NCI-H2029 treated with DMSO at 0.1 percent for 48 hours (cell line): ENCODE measurements around the gene RHNO1.
"Not testable (repeated sequence)": the region's sequence is repeated elsewhere in the genome, so short reads cannot be mapped to it uniquely, and the experiment has no call there.

Source experiments
- DNase-seq: peaks from one replicate; lab custom pipeline; 2025; lab: John Stamatoyannopoulos, UW

Gene RHNO1

DNA sequence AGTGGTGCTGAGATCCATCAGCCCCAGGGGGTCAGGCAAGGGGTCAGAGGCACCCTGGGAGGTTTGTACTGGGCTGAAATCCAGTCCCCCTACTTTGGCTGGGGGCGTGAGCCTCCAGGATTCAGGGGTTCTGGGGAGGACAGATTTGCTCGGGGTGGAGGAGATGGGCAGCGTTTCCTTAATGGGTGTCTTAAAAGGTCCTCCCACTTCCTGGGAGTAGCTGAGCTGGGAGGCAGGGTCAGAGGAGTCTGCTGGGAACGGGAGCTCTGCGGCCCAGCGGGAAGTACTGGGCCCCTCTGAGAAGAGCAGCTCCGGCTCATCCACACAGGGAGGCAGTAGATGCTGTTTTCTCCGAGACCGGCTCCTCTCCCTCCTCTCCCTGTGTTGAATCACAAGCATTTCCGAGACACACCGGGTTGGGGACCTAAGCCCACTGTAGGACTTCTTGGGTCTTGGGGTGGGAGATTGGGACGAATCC is 18.0 kb upstream of the RHNO1 start:
- DNase-seq = no peak

DNA sequence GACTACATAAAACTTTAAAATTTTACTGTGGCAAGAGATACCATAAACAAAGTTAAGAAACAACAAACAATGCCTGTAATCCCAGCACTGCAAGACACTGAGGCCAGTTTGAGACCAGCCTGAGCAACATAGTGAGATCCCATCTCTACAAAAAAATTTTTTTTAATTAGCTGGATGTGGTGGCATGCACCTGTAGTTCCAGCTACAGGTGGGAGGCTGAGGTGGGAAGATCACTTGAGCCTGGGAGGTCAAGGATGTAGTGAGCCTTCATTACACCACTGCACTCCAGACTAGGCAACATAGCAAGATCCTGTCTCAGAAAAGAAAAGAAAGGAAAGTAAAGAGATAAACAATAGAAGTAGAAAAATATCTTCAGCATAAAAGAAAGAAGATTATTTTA is 16.9 kb upstream of the RHNO1 start:
- DNase-seq = no peak

DNA sequence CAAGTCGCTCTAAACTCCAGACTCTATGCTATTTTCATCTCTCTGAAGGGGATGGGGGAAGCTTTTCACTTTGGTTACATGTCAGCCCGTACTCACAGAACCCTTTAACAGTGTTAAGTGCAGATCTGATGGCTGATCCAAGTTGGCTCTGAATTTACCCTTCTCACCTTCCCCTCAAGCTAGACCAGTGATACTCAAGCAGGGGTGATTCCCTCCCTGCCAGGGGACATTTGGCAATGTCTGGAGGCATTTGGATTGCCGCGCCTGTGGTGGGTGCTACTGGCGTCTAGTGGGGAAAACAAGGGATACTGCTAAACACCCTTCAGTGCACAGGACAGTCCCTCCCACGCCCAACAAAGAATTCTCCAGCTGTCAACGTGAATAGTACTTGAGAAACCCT is 14.1 kb upstream of the RHNO1 start:
- DNase-seq = no peak

DNA sequence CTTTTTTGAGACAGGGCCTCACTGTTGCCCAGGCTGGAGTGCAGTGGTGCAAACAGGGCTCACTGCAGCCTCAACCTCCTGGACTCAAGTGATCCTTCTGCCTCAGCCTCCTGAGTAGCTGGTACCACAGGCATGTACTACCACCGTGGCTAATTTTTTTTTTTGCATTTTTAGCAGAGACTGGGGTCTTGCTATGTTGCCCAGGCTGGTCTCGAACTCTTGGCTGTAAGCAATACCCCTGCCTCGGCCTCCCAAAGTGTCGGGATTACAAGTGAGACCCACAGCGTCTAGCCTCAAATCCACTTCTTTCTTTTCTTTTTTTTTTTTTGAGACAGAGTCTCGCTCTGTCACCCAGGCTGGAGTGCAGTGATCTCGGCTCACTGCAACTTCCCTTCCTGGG is 13.6 kb upstream of the RHNO1 start:
- DNase-seq = not testable (repeated sequence)

DNA sequence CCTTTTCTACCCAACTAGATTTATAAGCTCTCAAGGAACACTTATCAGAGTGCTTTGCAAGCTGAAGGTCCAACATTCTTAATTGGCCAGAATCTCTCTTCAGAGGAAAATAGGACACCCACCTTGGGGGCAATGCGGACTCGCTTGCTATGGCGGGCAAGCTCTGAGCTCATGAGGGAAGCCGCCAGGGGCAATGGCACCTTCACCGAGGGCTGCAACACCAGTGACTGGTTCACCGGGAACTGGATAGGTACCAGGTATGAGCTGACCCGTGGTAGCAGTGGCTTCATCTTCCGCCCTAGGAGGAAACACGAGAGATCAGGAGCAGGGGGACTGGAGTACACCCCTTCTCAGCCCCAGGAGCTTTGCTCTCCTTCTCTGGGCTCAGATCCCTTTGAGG is 12.8 kb upstream of the RHNO1 start:
- DNase-seq = no peak

DNA sequence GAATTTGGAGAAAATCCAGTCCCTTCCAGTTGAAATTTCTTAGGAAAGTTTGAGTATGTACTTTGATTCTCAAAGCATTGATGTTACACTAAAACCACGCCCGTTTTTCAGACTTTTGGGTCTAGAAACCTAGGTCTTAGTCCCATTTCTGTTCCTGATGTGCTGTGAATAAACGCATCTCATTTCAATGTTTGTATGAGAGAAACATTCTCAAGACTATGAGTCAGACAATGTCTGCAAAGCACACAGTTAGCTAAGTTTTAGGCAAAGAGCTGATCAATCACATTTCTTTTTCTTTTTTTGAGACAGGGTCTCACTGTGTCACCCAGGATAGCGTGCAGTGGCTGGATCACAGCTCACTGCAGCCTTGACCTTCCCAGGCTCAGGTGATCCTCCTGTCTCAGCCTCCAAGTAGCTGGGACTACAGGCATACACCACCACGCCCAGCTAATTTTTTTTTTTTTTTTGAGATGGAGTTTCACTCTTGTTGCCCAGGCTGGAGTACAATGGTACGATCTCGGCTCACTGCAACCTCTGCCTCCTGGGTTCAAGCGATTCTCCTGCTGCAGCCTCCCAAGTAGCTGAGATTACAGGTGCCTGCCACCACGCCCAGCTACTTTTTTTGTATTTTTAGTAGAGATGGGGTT is 7.9 kb upstream of the RHNO1 start:
- DNase-seq = not testable (repeated sequence)

DNA sequence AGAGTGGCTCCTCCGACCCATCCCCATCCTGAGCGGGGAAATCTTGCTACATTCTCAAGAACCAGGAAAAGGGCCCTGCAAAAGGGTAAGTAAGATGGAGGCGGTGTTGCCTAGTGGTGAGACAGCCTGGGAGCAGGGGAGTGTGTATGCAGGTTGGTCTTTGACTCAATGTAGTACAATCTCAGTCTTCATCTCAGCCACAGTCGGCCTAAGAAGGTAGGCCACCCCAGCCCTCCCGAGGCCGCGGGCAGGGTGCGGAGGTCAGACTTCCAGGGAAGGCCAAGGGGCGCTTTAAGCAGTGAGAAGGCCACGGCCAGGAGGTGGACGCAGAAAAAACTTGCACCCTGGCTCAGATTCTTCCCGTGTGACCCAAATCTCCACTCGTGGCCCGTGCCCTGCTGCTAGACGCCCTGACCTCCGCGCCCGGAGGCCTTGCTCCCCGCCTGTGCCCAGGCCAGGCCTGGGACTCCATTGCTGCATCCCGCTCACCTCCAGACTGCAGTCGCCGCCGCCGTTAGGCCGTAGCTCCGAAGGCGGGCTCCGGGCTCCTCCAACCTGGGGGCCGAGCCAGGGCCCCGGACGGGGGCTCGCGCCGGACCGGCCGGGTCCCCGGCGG is 484 bp upstream of the RHNO1 start:
- no peak for DNase-seq

DNA sequence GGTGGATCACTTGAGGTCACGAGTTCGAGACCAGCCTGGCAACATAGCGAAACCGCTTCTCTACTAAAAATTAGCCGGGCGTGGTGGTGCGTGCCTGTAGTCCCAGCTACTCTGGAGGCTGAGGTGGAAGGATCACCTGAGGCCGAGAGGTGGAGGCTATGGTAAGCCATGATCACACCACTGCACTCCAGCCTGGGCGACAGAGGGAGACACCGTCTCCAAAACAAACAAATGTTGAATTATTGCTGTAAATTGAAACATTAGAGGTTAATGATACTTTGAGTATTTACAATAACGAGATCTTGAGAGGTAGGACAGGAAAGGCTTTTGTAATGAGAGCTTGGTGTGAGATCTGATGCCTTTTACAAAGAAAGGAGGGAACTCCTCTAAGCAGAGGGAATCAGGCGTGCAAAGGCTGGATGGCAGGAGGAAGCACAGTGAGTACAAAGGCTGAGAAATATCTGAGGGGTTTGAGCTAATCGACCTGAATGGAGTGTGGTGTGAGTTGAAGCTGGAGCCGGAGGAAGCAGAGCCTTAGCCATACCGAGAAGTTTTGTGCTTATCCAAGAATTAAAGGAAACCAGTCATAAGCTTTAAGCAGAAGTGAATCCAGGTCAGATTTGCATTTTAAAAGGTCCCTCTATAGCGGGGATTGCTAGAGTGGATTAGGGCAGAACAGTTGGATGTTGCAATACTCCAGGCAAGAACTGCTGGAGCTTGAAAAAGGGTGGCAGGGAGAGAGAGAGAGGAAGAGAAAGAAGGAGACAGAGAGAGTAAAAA is 1.1 kb downstream of the RHNO1 start:
- peak; percentile 97 for DNase-seq

DNA sequence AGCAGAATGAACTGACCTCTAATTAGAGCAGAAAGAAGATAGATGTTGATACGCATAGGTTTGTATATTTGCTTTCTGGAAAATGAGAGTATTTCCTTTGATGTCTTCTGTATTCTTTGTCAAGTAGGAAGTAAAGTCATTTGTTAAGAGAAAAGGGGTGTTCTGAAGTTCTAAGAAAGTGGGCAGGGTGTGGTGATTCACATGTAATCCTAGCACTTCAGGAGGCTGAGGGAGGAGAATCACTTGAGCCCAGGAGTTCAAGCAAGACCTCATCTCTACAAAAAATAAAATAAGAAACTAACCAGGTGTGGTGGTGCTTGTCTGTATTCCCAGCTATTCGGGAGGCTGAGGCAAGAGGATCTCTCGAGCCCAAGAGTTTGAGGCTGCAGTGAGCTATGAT is 2.8 kb downstream of the RHNO1 start:
- DNase-seq = no peak

DNA sequence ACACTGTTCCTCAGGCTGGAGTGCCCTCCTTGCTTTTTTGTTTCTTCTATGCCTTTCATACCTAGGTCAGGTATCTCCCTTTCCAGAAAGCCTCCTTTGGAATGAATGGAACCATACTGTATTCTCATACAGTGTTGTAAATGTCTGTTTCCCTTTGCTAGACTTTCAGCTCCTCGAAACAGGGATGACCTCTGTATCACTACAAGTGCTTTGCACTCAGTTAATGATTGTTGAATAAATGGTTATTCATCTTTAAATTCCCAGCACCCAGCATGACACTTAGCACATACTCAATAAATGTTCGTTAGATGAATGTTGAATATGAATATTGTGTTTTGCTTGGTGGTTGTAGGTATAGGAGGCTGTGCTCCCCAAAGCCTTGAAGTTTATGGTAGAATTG is 7.8 kb downstream of the RHNO1 start:
- DNase-seq = no peak

DNA sequence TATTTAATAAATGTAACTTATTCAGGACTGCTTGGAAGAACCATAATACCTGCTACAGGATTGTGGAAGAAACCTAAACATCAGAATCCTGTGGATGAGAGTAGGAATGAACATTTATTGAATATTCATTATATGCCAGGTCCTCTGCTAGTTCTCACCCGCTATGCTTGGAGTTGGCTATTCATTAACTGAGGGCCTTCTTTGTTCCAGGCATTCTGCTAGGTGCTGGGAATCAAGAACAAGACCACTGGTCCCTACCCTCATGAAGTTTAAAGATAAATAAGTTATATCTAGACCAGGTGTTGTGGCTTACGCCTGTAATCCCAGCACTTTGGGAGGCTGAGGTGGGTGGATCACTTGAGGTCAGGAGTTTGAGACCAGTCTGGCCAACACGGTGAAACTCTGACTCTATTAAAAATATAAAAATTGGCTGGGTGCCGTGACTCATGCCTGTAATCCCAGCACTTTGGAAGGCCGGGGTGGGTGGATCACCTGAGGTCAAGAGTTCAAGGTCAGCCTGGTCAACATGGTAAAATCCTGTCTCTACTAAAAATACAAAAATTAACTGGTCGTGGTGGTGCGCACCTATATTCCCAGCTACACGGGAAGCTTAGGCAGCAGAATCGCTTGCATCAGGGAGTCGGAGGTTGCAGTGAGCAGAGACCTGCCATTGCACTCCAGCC is 9.9 kb downstream of the RHNO1 start:
- no peak for DNase-seq

DNA sequence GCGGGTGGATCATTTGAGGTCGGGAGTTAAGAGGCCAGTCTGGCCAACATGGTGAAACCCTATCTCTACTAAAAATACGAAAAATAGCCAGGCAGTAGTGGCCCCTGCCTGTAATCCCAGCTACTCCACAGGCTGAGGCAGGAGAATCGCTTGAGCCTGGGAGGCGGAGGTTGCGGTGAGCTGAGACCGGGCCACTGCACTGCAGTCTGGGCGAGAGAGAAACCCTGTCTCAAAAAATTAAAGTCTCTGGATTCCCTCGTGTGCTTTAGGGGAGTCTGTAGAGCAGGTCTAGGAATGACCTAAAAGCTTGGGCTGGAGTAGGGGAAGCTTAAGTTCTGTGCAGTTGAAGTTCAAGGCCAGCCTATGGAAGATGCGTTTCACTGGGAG is 13.0 kb downstream of the RHNO1 start:
- DNase-seq = no peak

DNA sequence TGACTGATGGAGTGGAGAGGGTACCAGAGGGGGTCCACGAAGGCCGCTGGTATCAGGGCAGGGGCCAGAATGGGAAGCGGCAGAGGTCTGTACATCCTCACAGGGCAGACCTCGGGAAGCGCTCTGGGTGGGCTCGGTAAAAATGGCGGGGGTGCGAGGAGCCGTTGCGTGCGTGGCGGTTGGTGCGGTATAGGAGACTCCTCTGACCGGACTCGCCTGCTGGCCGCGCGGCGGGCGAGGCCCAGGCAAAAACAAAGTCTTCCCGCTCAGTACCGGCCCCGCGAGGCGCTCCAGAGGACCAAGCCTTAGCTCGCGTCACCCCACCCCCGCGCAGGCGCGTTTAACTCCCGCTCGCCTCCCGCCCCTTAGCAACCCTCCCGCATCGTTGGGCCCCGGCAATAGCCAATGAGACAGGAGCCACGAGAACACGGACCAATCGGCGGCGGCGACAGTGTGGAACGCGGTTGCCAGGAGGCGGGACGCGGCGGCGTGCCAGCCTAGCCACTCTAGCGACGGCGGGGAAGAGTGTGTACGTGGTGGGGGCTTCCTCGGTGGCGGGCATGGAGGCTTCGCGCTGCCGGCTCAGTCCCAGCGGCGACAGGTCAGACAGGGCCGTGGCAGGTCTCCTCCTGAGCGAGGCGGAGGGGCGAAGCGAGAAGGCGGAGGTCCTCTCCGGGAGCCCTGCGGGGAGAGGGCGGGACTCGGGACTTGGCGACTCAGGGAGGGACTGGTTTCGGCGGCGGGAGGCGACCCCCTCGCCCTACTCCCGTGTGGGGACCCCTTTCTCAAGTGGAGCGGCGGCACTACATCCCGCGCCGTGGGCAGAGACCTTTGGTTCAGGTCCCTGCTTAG is 13.6 kb downstream of the RHNO1 start, which contains the start of gene TULP3:
TULP3 (plus strand) TSS at position 504 of the 852 bp plus-strand sequence; CDS start at position 561, 57 bp downstream.
- peak; percentile 90 for DNase-seq

DNA sequence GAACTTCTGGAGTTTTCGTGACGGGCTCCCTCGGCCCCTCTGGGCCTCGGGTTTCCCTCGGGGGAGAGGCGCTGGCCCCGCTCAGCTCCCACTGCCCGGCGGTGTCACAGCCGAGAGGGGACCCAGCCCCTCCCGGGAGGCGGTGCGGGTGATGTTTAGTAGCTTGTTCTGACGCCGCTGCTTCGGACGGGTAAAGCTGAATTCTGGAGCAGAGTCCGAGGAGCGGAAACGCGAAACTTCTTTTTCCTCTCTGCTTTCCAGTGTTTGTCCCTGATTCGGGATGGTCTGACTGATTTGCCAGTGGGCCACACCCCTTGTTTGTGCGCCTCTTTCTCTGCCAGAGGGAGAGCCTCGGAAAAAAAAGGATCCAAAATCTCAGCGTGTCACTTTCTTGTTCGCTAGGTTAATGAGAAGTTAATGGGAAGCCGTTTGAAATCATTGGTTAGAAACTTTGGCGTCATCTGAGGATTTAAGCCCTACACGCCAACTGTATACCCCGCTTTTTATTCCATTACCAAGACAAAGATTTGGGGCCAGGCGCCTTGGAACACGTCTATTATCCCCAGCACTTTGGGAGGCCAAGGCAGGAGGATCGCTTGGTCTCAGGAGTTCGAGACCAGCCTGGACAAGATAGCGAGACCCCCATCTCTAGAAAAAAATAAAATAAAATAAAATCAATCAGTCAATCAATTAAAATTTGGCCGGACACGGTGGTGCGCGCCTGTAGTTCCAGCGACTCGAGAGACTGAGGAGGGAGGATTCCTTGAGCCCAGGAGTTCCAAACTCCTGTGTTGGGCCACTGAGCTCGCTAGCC is 14.4 kb downstream of the RHNO1 start:
- DNase-seq = no peak

DNA sequence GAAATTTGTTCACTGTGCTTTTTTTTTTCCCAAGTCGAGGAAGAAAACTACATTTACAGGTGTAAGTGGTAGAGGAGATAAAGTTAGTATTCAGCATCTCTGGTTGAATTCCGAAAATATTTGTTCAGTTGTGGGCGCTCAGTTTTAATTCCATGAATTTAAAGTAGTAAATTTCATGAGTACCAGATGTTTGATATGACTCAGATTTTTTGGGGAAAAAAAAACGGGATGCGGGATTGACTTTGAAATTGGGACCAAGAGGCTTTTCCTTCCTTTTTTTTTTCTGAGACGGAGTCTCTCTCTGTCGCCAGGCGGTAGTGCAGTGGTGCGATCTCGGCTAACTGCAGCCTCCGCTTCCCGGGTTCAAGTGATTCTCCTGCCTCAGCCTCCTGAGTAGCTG is 15.2 kb downstream of the RHNO1 start:
- DNase-seq = no peak

DNA sequence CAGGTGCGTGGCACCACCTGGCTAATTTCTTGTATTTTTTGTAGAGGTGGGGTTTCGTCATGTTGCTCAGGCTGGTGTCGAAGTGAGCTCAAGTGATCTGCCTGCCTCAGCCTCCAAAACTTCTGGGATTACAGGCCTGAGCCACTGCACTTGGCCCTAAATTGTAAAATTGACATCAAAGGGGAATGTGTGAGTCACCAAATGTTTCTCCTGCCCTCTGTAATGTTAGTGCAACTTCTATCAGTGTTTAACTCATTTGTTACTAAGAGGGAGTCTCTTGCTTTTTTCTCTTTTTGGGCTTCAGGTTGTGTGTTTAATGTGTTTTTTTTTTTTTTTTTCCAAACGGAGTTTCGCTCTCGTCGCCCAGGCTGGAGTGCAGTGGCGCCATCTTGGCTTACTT is 16.0 kb downstream of the RHNO1 start:
- no peak for DNase-seq

DNA sequence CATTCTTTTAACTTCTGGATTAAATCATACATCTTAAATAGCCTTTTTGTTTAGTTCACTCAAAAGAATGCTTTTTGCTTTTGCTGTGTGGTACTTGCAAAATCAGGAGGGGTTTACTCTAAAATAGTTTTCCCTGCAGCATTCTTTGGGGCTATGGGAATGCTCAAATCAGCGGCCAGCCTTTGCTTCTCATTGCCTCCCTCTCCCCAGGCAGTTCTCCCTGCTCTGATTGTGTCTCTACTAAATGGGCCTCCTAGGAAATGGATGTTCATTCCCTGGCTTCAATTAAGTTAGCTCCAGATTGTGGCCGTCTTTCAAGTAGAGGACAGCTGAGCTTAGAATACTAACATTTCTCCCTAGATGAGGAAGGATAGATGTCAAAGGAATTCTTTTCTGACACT is 18.0 kb downstream of the RHNO1 start:
- no peak for DNase-seq

DNA sequence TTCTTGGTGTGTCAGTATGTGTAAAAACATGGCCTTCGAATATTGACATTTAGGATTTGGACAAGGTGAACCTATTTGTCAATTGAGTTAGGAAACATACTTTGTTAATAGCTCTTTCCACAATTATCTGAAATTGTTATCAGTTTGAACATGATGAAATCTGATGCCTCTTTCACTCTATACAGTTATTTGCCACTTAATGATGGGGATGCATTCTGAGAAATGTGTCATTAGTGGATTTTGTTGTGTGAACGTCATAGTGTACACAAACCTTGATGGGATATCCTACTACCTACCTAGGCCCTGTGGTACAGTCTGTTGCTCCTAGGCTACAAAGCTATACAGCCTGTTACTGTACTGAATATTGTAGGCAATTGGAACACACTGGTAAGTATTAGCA is 18.5 kb downstream of the RHNO1 start:
- no peak for DNase-seq

DNA sequence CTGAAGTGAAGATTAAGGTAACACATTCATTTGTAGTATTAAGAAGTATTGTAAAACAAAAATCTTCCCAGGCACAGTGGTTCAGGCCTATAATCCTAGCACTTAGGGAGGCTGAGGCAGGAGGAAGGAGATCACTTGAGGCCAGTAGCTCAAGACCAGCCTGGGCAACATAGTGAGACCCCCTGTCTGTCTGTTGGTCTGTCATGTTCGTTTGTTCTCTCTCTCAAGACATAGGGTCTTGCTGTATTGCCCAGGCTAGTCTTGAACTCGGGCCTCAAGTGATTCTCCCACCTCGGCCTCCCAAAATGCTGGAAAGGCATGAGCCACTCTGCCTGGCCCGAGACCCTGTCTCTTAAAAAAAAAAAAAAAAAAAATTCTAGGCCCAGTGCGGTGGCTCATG is 20.4 kb downstream of the RHNO1 start:
- no peak for DNase-seq

DNA sequence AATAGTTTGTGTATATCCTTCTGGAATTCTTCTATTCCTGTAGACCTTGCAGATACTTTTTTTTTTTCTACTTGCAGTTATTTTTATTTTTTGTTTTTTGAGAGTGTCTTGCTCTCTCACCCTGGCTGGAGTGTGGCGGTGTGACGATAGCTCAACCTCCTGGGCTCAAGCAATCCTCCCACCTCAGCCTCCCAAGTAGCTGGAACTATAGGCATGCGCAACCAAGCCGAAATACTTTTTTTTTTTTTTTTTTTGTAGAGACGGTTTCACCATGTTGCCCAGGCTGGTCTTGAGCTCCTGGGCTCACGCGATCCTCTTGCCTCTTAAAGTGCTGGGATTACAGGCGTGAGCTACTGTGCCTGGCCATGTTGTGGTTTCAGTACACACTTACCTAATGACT is 23.6 kb downstream of the RHNO1 start:
- DNase-seq = no peak
